ENCODE data around the gene MEIS2.

The MEIS2 gene

DNA sequence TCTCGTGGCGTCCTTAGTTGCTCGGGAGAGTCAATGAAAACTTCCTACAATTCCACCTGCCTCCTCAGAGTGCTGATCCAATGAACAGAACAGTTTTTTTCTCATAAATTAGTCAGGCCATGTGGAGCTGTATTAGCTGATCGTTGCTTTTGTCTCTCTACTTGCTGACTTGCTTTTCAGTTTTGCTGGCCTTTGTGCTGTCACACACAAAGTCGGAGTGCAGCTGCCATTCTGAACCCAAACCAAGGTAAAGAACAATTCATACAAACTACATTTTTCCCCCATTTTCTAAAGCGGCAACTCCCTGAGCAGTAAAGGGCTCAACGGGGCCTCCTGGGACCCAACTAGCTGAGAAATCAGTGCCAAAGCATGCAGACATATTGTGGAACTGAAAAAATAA is 43.1 kb downstream of the MEIS2 start:
- no peak overlapping the region for H3K4me3 ChIP-seq (ENCODE audit: low read length)
- TF ChIP-seq ZNF274 (IDR thresholded peaks at IDR 0.05; ENCODE audit: low read depth, low read length), result no peak

GRCh38 chr15:37056177-37057121 is 43.9 kb downstream of the MEIS2 start:
- H3K4me3 ChIP-seq (ENCODE audit: low read length), result no peak overlapping the region
- no peak for TF ChIP-seq ZNF274 (IDR thresholded peaks at IDR 0.05; ENCODE audit: low read depth, low read length)

DNA sequence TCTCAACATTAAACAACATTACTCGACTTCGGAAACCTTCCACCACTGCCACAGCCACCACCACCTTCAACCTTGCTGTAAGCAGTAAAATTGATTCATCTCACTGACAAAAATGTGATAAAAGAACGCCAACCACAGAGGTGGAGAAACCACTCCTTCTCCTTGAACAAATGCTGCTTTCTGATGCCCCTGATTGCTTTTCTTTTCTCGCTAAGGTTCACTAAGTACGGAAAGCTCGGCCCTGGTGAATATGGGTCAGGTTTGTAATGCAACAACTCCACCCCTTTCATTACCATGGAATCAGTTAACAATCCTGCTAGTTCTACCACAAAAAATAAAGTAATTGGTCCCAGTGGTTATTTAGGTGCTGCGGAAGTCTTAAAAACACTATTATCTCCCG is 44.9 kb downstream of the MEIS2 start:
- no peak for TF ChIP-seq ZNF274 (IDR thresholded peaks at IDR 0.05; ENCODE audit: low read depth, low read length)
- no peak overlapping the region for H3K4me3 ChIP-seq (ENCODE audit: low read length)

- H3K4me3 ChIP-seq (ENCODE audit: low read length), result no peak overlapping the region
- no peak for TF ChIP-seq ZNF274 (IDR thresholded peaks at IDR 0.05; ENCODE audit: low read depth, low read length)
These were observed 46.0 kb downstream of the MEIS2 start for GRCh38 chr15:37054336-37054735.

- H3K4me3 ChIP-seq (ENCODE audit: low read length), result no peak overlapping the region
- TF ChIP-seq ZNF274 (IDR thresholded peaks at IDR 0.05; ENCODE audit: low read depth, low read length), result no peak
These were observed 47.2 kb downstream of the MEIS2 start for GRCh38 chr15:37053166-37053565.

GRCh38 chr15:37050345-37050744 is 50.0 kb downstream of the MEIS2 start:
- H3K4me3 ChIP-seq (ENCODE audit: low read length), result no peak overlapping the region
- no peak for TF ChIP-seq ZNF274 (IDR thresholded peaks at IDR 0.05; ENCODE audit: low read depth, low read length)

DNA sequence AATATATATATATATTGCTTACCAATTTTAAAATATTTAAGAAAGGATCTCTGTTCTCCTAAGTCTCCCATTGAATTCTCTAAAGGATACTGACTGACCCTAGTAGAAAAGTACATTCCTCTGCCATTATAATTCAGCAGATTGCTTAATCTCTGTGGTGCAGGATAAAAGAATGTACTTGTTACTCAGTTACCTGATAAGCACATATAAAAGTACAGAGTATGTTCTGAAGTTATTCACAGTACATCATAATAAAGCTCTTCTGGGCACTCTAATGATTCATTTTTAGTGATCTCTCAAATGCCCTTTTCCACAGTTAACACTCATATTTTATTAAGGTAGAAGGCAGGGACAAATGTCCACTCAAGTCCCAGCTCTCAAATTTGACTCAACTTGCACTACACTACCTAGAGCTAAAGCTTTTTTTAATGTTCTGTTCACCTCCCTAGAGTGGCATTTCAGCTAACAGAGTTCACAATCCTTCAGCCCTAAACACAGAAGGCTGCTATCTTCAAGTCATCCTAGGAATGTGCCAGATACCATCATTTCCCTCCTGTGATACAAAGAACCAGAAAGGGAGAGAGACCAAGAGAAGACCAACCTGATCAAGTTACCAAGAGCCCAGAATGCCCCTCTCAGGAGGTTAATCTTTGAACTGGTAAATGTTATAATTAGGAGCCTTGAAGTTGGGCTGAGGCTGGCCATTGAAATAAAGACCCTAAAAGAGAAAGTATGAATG is 53.3 kb downstream of the MEIS2 start:
- TF ChIP-seq ZNF274 (IDR thresholded peaks at IDR 0.05; ENCODE audit: low read depth, low read length), result no peak
- H3K4me3 ChIP-seq (ENCODE audit: low read length), result no peak overlapping the region

DNA sequence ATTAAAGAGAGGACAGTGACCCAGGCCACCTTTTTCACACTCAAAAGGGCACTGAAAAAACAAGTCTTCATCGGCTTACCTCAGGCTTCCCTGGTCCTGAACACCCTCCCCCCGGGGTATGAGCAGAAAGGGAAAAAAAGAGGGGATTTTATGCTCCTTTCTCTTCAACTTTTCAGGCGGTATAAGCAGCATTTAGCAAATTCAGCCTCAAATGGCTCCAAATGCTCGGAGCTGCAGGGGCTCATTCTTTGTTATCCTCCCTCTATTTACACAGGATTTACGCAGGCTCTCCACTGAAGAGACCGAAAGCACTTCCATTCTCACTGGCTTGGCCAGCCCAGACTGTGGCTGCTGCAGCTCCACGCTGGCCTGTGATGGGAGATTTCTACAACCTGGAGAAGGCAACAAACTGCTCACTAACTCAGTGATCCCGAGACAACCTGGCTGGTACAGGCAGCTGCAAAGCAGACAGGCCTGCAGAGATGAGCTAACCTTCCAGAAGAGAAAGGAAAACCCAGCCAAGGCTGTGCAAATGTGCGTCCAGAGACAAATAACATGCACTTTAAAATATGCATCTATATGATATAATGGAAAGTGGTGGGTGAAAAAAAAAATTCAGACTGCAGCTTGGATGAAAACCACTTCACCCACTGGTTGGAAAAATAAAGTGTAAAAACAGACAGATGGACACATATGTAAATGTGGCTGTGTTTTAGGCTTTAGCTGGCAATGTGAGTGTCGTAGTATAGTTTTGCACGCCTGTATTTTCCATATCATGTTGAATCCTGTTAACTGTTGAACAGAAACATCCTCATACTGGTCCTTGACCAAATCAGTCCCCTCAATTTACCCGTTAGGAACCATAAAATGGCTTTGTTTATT is 54.2 kb downstream of the MEIS2 start:
- TF ChIP-seq ZNF274 (IDR thresholded peaks at IDR 0.05; ENCODE audit: low read depth, low read length), result no peak
- no peak overlapping the region for H3K4me3 ChIP-seq (ENCODE audit: low read length)

GRCh38 chr15:37044915-37045648 is 55.3 kb downstream of the MEIS2 start:
- H3K4me3 ChIP-seq (ENCODE audit: low read length), result no peak overlapping the region
- TF ChIP-seq ZNF274 (IDR thresholded peaks at IDR 0.05; ENCODE audit: low read depth, low read length), result no peak

- no peak overlapping the region for H3K4me3 ChIP-seq (ENCODE audit: low read length)
- TF ChIP-seq ZNF274 (IDR thresholded peaks at IDR 0.05; ENCODE audit: low read depth, low read length), result no peak
These were observed 58.5 kb downstream of the MEIS2 start for GRCh38 chr15:37041836-37042235.

GRCh38 chr15:37041042-37041441 is 59.3 kb downstream of the MEIS2 start:
- no peak overlapping the region for H3K4me3 ChIP-seq (ENCODE audit: low read length)
- no peak for TF ChIP-seq ZNF274 (IDR thresholded peaks at IDR 0.05; ENCODE audit: low read depth, low read length)

DNA sequence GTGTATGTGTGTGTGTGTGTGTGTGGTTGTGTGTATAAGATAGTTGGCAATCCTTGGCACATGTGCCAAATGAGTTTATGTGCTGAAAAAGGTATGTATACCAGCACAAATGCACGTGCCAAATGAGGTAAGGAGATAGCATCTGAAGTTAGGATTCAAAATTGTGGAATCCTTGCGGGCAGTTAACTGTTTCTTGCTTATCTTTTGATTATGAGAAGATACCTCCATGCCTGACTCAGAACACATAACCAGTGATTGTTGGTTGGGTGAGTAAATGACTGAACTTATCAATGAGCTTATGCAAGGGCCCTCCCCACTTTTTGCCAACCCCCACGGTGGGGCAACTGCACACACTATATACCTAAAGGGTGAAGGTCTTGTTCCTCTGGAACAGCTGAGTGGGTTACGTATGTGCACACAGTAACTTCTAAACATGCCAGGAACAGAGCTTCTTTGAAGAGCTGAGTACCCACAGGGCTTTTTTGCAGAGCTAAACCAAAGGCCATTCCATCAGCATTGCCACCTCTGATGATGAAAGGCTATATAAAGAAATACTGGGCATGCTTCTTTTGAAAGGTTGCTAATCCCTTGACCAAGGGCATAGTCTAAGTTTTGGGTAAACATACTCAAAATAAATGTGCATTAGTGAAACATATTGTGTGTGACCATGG is 60.1 kb downstream of the MEIS2 start:
- no peak for TF ChIP-seq ZNF274 (IDR thresholded peaks at IDR 0.05; ENCODE audit: low read depth, low read length)
- no peak overlapping the region for H3K4me3 ChIP-seq (ENCODE audit: low read length)

- H3K4me3 ChIP-seq (ENCODE audit: low read length), result no peak overlapping the region
- no peak for TF ChIP-seq ZNF274 (IDR thresholded peaks at IDR 0.05; ENCODE audit: low read depth, low read length)
These were observed 61.6 kb downstream of the MEIS2 start for GRCh38 chr15:37038716-37039106.

All from GM08714 (cell line).